Measurements from ENCODE around the gene OSBPL8.

Gene OSBPL8

DNA sequence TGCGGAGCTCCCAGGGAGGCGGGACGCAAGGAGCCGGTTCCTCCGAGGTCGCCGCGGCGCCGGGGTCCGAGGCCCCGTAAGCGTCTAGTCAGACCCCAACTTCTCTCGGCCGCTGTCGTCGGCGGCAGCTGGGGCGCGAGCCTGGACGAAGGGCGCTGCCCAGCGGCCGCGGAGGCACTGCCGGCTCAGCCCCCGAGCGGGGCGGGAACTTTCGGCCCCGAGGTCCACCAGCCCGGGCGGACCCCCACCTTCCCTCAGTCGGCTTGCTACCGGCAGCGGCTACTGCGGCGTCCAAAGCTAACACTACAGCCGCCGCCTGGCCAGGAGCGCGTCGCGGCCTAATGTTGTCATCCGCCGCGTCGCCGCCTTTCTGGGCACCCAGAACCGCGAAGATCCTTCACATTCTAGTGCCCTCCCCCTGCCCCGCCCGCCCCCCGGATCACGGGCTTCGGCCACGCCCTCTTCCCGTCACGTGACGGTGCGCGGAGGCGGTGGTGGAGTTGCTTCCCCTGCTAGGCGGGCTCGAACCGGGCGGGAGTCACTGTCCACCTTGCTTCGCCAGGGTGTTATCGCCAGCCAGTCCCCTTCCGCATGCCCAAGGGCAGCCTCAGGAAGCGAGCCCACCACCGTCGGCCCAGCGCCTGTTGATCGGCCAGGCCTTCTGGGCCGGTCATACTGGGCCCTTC lies at the start of gene OSBPL8:
OSBPL8 (minus strand) TSS at position 372 of the 686 bp plus-strand sequence. CDS start 72,220 bp downstream, outside the sequence.
- peaks cover 7% of the 10 kb centered on the region for H3K36me3 Mint-ChIP-seq
- no peaks in the 10 kb centered on the region for H3K9me3 Mint-ChIP-seq
- H3K27ac Mint-ChIP-seq: peak within 1 kb of the TSS; percentile 98
- peaks cover 32% of the 10 kb centered on the region for H3K4me1 Mint-ChIP-seq
- H3K4me3 Mint-ChIP-seq: peak within 1 kb of the TSS; percentile 96
- H3K27me3 Mint-ChIP-seq: no peaks in the 10 kb centered on the region

GRCh38 chr12:76608070-76608469 lies 48.5 kb upstream of the OSBPL8 start:
- Mint-ChIP-seq H3K4me1 (no peaks in the 10 kb centered on the region), H3K36me3 (no peaks in the 10 kb centered on the region), H3K27ac (no peak overlapping the region), H3K27me3 (no peaks in the 10 kb centered on the region), H3K9me3 (no peaks in the 10 kb centered on the region), H3K4me3 (no peak overlapping the region)

GRCh38 chr12:76595056-76595455 lies 35.5 kb upstream of the OSBPL8 start:
- no peaks in the 10 kb centered on the region for H3K4me1 Mint-ChIP-seq
- H3K4me3 Mint-ChIP-seq: no peak overlapping the region
- no peak overlapping the region for H3K27ac Mint-ChIP-seq
- H3K27me3 Mint-ChIP-seq: no peaks in the 10 kb centered on the region
- H3K36me3 Mint-ChIP-seq: no peaks in the 10 kb centered on the region
- no peaks in the 10 kb centered on the region for H3K9me3 Mint-ChIP-seq

DNA sequence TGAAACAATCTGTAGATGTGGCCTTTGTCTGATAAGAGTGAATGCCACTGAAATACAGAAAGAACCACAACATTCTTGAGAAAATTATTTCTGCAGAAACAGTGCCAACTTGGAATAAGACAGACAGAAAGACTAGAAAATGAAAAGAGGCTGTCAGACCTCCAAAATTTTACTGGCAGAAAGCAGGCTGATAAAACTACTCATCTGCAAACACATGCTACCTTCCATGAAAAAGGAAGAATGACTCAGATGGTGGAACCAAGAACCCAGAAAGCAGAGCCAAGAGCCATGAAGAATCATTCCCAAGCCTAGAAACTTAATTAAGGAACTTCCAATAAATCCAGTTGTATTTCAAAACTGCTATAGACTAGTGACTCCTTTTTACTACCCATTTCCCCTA lies 31.9 kb upstream of the OSBPL8 start:
- Mint-ChIP-seq H3K4me3 (no peak overlapping the region), H3K36me3 (no peaks in the 10 kb centered on the region), H3K4me1 (no peaks in the 10 kb centered on the region), H3K27me3 (no peaks in the 10 kb centered on the region), H3K9me3 (no peaks in the 10 kb centered on the region), H3K27ac (no peak overlapping the region)

GRCh38 chr12:76590131-76590530 lies 30.6 kb upstream of the OSBPL8 start:
- Mint-ChIP-seq H3K27ac (no peak overlapping the region), H3K4me3 (no peak overlapping the region), H3K9me3 (no peaks in the 10 kb centered on the region), H3K27me3 (no peaks in the 10 kb centered on the region), H3K36me3 (no peaks in the 10 kb centered on the region), H3K4me1 (no peaks in the 10 kb centered on the region)

DNA sequence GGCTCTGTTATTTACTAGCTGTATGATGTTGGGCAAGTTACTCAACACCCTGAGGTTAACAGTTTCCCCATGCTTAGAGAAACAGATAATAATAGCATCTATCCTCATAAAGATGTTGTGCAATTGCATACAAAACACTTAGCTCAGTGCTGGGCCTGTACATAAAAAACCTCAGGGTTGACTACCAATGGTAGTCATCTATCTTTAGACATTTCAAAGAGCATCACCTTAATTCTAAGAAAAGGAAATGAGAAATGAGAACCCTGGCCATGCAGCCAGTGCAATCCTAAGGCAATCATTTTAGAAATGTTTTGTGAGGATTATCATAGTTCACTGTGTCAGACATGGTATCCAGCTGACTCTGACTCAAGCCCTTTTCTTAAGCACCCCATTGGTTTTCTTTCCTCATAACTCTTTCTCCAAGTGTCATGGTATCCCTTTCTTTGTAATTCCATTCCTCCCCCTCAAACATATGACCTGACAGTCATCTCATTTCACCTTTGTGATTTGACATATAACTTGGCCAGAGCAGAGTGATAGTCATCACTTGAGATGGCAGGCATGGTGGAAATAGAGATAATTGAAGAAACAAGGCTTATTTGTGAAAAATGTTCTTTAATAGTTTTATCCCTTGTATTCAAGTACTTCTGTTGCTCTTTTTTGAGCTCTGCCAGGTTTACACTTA lies 29.5 kb upstream of the OSBPL8 start:
- Mint-ChIP-seq H3K4me1 (no peaks in the 10 kb centered on the region), H3K27me3 (no peaks in the 10 kb centered on the region), H3K9me3 (no peaks in the 10 kb centered on the region), H3K4me3 (no peak overlapping the region), H3K36me3 (no peaks in the 10 kb centered on the region), H3K27ac (no peak overlapping the region)

DNA sequence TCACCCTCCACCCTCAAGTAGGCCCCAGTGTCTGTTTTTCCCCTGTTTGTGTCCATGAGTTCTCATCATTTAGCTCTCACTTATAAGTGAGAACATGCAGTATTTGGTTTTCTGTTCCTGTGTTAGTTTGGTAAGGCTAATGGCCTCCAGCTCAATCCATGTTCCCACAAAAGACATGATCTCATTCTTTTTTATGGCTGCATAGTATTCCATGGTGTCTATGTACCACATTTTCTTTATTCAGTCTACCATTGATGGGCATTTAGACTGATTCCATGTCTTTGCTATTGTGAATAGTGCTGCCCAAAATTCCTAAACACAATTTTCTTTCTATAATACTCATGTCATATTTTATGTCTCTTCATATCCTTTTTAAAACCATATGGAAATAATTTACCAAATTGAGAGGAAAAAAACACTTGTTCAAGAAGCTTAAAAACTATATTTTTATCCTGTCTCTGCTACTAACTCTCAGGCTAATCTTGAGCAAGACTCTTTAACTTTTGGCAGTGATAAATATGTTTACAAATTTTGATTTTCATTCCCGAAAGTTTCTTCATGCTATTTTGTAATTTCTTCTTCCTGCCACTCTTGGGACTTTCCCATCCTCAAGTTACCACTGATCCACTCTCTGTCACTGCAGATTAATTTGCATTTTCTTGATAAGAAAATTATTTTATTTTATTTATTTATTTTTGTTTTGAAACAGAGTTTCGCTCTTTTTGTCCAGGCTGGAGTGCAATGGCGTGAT lies 28.0 kb upstream of the OSBPL8 start:
- Mint-ChIP-seq H3K9me3 (no peaks in the 10 kb centered on the region), H3K4me3 (no peak overlapping the region)

DNA sequence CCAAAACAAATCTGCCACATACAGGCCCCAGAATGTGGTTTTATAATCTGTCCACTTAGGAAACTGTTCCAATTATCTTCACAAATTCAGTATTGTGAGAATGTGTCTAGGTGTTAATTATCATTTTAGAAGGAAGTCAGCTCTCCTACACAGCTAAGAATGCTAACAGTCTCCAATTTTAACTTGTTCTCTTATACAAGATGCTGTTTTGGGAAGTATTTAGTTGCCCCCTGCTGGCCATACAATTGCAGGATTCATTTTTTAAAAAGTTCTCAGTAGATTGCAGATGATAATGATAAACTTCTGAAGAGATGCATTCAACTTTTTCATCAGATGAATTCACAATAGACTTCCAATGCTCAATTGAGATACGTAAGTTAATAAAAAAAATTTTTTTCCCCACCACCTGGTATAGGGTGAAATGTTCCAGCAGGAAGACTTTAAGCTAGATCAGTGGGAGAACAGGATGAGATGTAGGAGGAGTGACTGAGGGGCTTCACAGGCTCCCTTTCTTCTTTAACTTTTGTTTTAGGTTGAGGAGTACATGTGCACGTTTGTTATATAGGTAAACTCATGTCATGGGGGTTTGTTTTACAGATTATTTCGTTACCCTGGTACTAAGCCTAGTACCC lies 27.3 kb upstream of the OSBPL8 start:
- Mint-ChIP-seq H3K27me3 (no peaks in the 10 kb centered on the region), H3K27ac (peak overlapping the region; percentile 30), H3K4me3 (no peak overlapping the region), H3K4me1 (no peaks in the 10 kb centered on the region), H3K36me3 (no peaks in the 10 kb centered on the region), H3K9me3 (no peaks in the 10 kb centered on the region)

More for the DNA sequence above, 28.0 kb upstream of the OSBPL8 start:
- Mint-ChIP-seq H3K4me1 (no peaks in the 10 kb centered on the region), H3K27me3 (no peaks in the 10 kb centered on the region), H3K36me3 (no peaks in the 10 kb centered on the region), H3K27ac (no peak overlapping the region)

GRCh38 chr12:76583301-76583700 lies 23.7 kb upstream of the OSBPL8 start:
- no peaks in the 10 kb centered on the region for H3K4me1 Mint-ChIP-seq
- no peaks in the 10 kb centered on the region for H3K9me3 Mint-ChIP-seq
- H3K27ac Mint-ChIP-seq: no peak overlapping the region
- no peaks in the 10 kb centered on the region for H3K27me3 Mint-ChIP-seq
- H3K4me3 Mint-ChIP-seq: no peak overlapping the region
- no peaks in the 10 kb centered on the region for H3K36me3 Mint-ChIP-seq

DNA sequence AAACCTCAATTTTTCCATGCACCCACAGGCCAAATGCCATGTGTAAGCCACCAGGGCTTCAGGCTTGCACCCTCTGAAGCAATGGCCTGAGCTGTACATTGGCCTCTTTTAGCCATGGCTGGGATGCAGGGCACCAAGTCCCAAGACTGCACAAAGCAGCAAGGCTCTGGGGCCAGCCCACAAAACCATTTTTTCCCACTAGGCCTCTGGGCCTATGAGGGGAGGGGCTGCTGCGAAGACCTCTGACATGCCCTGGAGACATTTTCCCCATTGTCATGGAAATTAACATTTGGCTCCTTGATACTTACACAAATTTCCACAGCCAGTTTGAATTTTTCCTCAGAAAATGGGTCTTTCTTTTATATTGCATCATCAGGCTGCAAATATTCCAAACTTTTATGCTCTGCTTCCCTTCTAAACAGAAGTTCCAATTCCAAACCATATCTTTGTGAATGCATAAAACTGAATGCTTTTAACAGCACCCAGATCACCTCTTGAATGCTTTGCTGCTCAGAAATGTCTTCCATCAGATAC lies 14.3 kb upstream of the OSBPL8 start:
- Mint-ChIP-seq H3K27ac (no peak overlapping the region), H3K36me3 (peaks cover 7% of the 10 kb centered on the region), H3K27me3 (no peaks in the 10 kb centered on the region)

GRCh38 chr12:76571256-76571655 lies 11.7 kb upstream of the OSBPL8 start:
- H3K27ac Mint-ChIP-seq: no peak overlapping the region
- H3K27me3 Mint-ChIP-seq: no peaks in the 10 kb centered on the region
- H3K4me1 Mint-ChIP-seq: peaks cover 12% of the 10 kb centered on the region
- H3K36me3 Mint-ChIP-seq: peaks cover 7% of the 10 kb centered on the region
- H3K4me3 Mint-ChIP-seq: no peak overlapping the region
- peaks cover 5% of the 10 kb centered on the region for H3K9me3 Mint-ChIP-seq

More for the DNA sequence above, 14.3 kb upstream of the OSBPL8 start:
- Mint-ChIP-seq H3K4me1 (peaks cover 12% of the 10 kb centered on the region), H3K9me3 (peaks cover 5% of the 10 kb centered on the region), H3K4me3 (no peak overlapping the region)

GRCh38 chr12:76569685-76570604 lies 10.4 kb upstream of the OSBPL8 start:
- peaks cover 7% of the 10 kb centered on the region for H3K36me3 Mint-ChIP-seq
- no peaks in the 10 kb centered on the region for H3K27me3 Mint-ChIP-seq
- peaks cover 5% of the 10 kb centered on the region for H3K9me3 Mint-ChIP-seq
- H3K4me3 Mint-ChIP-seq: peak overlapping the region; percentile 49
- H3K4me1 Mint-ChIP-seq: peaks cover 12% of the 10 kb centered on the region
- H3K27ac Mint-ChIP-seq: no peak overlapping the region

GRCh38 chr12:76568888-76569551 lies 9.4 kb upstream of the OSBPL8 start:
- Mint-ChIP-seq H3K4me3 (no peak overlapping the region), H3K36me3 (peaks cover 2% of the 10 kb centered on the region), H3K27ac (no peak overlapping the region), H3K27me3 (no peaks in the 10 kb centered on the region), H3K9me3 (peaks cover under 1% of the 10 kb centered on the region), H3K4me1 (peaks cover 12% of the 10 kb centered on the region)

- Mint-ChIP-seq H3K27ac (no peak overlapping the region), H3K27me3 (no peaks in the 10 kb centered on the region), H3K9me3 (no peaks in the 10 kb centered on the region), H3K36me3 (peaks cover 2% of the 10 kb centered on the region), H3K4me1 (peaks cover 12% of the 10 kb centered on the region), H3K4me3 (no peak overlapping the region)
These were observed 8.6 kb upstream of the OSBPL8 start for GRCh38 chr12:76568130-76568529.

Measured in activated naive CD4-positive, alpha-beta T cell treated with anti-CD3 and anti-CD28 coated beads, Interleukin-2, amount 50 U/mL, for 24 hours (primary cell).